Spleen (tissue), 11 donors: ENCODE data around the gene KIAA0319L. TPM values are rescaled to one million over a fixed set of nuclear protein-coding genes. Genes with fewer than 3 reads are reported as not detected.

Experiments used
- DNase-seq: peaks from one replicate; pipeline ENCODE4 v3.0.0-alpha.2; 2020
- H3K27ac ChIP-seq, 8 donors: fragments of 200-600 bp; sonication (generic) in 7 of 8; 1 replicate in 4 of 8; 2 replicates in 4 of 8; pipeline versions ENCODE4 v1.5.0 to v1.8.0; 2016 to 2021; ENCODE audit warnings: inconsistent platforms in 4 of 8, mild to moderate bottlenecking in 4 of 8, moderate library complexity in 1 of 8
- H3K27me3 ChIP-seq, 7 donors: fragments of 200-600 bp; sonication (generic) in 6 of 7; replicated peaks in 1 of 7; 1 replicate in 4 of 7; 2 replicates in 3 of 7; pipeline versions ENCODE4 v1.5.0 to v1.8.0; 2016 to 2021; ENCODE audit warnings: inconsistent platforms in 3 of 7, mild to moderate bottlenecking in 1 of 7
- H3K36me3 ChIP-seq, 6 donors: fragments of 200-600 bp; sonication (generic) in 5 of 6; 1 replicate in 4 of 6; 2 replicates in 2 of 6; pipeline versions ENCODE4 v1.5.0 to v1.8.0; 2016 to 2021; ENCODE audit warnings: inconsistent platforms in 2 of 6
- H3K4me1 ChIP-seq, 6 donors: fragments of 200-600 bp; sonication (generic) in 5 of 6; 1 replicate in 3 of 6; 2 replicates in 3 of 6; pipeline versions ENCODE4 v1.5.0 to v1.8.0; 2016 to 2021; ENCODE audit warnings: inconsistent platforms in 3 of 6
- H3K4me3 ChIP-seq, 8 donors: fragments of 200-600 bp; sonication (generic) in 7 of 8; 1 replicate in 4 of 8; 2 replicates in 4 of 8; pipeline versions ENCODE4 v1.5.0 to v1.8.0; 2016 to 2021; ENCODE audit warnings: inconsistent platforms in 4 of 8, mild to moderate bottlenecking in 4 of 8, moderate library complexity in 2 of 8
- H3K9me3 ChIP-seq, 8 donors: fragments of 200-600 bp; sonication (generic) in 7 of 8; 1 replicate in 4 of 8; 2 replicates in 4 of 8; pipeline versions ENCODE4 v1.5.0 to v1.8.0; 2016 to 2021; ENCODE audit warnings: inconsistent platforms in 4 of 8
- POLR2A ChIP-seq, 3 donors: fragments of 450-650 bp; IDR thresholded peaks; one replicate each; pipeline ENCODE4 v1.5.1; 2017; ENCODE audit warnings: antibody characterized with exemption in 3 of 3, mild to moderate bottlenecking in 1 of 3
- POLR2AphosphoS5 ChIP-seq, 3 donors: sonication (generic); formaldehyde crosslinking; IDR thresholded peaks; one replicate each; pipeline ENCODE4 v1.5.1; 2017; ENCODE audit warnings: antibody characterized with exemption in 3 of 3
- whole genome bisulfite sequencing, 5 donors: extraction: QIAGEN DNeasy Blood & Tissue Kit in 3 of 5; methylation state at CpG; one replicate each; pipeline versions ENCODE4 v1.1.5 to v1.1.7; 2013 to 2018; 5-methylcytosine and 5-hydroxymethylcytosine counted together
- intact Hi-C: fragments of 100-400 bp; cut with DNase I; formaldehyde crosslinking; loops from one replicate; pipeline ENCODE4 v1.15.0; 2023; ENCODE audit warnings: low total_unique reads
- polyA plus RNA-seq, 3 donors: library from polyadenylated mRNA; stranded (reverse); fragments of 200-250 nt; gene quantifications; one replicate each; pipeline ENCODE4 v1.2.1, GENCODE V29; 2013
- total RNA-seq, 7 donors: library from RNA; depleted of rRNA in 3 of 7; stranded (reverse); fragments of >200 nt in 3 of 7; fragmentation: NEBNext Ultra II Directional in 4 of 7; extraction: Animal tissue kit (Norgen Biotek cat#: 25700) in 4 of 7; gene quantifications; one replicate each; pipeline versions ENCODE4 v1.1.0 to v1.2.1, GENCODE V29; 2016 to 2021
- TF ChIP-seq, protein P1 (sequence below), 11 experiments: fragments of 200-600 bp in 7 of 11; fragments of 450-650 bp in 4 of 11; sonication (generic) in 4 of 11; IDR thresholded peaks in 8 of 11; conservative IDR thresholded peaks in 3 of 11; 1 replicate in 7 of 11; 2 replicates in 4 of 11; pipeline versions ENCODE4 v1.4.0 to v1.8.0; 2016 to 2021; ENCODE audit warnings: antibody characterized with exemption in 11 of 11, inconsistent platforms in 4 of 11, mild to moderate bottlenecking in 1 of 11
- donor health status: healthy with polysubstance abuse.
- donor health status: DM: no; HTN: no; CAD: no; lungs with moderate emphysema.
- donor health status: DM: no; HTN: no; CAD: no.
- donor health status: Bipolar disorder and iron deficiency.
- donor health status: healthy.
- donor health status: DM: no; HTN: no; CAD: no.
- donor health status: DM: yes; HTN: yes; CAD: no.

The KIAA0319L gene
- total and polyA plus RNA-seq, 10 donors: 10.5 to 103 (median 66.9) TPM

GRCh38 chr1:35555212-35555584 is 2.0 kb downstream of the KIAA0319L start:
- DNase-seq: no peak
- H3K4me1 ChIP-seq: peaks cover 20 to 81% (median 50%) of the 10 kb centered on the region in 6 donors
- no peak overlapping the region for H3K27ac ChIP-seq
- 79 to 95% (median 86%) methylated on average over 4 of the region's 4 CpGs for WGBS, 5 donors
- H3K9me3 ChIP-seq: no peaks in the 10 kb centered on the region
- intact Hi-C loops: no loop called here
- TF ChIP-seq, protein P1, sequence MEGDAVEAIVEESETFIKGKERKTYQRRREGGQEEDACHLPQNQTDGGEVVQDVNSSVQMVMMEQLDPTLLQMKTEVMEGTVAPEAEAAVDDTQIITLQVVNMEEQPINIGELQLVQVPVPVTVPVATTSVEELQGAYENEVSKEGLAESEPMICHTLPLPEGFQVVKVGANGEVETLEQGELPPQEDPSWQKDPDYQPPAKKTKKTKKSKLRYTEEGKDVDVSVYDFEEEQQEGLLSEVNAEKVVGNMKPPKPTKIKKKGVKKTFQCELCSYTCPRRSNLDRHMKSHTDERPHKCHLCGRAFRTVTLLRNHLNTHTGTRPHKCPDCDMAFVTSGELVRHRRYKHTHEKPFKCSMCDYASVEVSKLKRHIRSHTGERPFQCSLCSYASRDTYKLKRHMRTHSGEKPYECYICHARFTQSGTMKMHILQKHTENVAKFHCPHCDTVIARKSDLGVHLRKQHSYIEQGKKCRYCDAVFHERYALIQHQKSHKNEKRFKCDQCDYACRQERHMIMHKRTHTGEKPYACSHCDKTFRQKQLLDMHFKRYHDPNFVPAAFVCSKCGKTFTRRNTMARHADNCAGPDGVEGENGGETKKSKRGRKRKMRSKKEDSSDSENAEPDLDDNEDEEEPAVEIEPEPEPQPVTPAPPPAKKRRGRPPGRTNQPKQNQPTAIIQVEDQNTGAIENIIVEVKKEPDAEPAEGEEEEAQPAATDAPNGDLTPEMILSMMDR (IDR thresholded peaks at IDR 0.05 in 8 of 11, conservative IDR thresholded peaks at IDR 0.05 in 3 of 11): no peak
- TF ChIP-seq POLR2AphosphoS5 (IDR thresholded peaks at IDR 0.05): no peak
- no peak for TF ChIP-seq POLR2A (IDR thresholded peaks at IDR 0.05)
- H3K36me3 ChIP-seq: peaks cover 0 to 44% (median 28%) of the 10 kb centered on the region in 6 donors
- no peaks in the 10 kb centered on the region for H3K27me3 ChIP-seq
- peak overlapping the region in 1 of 8 donors; percentile 99 for H3K4me3 ChIP-seq

DNA sequence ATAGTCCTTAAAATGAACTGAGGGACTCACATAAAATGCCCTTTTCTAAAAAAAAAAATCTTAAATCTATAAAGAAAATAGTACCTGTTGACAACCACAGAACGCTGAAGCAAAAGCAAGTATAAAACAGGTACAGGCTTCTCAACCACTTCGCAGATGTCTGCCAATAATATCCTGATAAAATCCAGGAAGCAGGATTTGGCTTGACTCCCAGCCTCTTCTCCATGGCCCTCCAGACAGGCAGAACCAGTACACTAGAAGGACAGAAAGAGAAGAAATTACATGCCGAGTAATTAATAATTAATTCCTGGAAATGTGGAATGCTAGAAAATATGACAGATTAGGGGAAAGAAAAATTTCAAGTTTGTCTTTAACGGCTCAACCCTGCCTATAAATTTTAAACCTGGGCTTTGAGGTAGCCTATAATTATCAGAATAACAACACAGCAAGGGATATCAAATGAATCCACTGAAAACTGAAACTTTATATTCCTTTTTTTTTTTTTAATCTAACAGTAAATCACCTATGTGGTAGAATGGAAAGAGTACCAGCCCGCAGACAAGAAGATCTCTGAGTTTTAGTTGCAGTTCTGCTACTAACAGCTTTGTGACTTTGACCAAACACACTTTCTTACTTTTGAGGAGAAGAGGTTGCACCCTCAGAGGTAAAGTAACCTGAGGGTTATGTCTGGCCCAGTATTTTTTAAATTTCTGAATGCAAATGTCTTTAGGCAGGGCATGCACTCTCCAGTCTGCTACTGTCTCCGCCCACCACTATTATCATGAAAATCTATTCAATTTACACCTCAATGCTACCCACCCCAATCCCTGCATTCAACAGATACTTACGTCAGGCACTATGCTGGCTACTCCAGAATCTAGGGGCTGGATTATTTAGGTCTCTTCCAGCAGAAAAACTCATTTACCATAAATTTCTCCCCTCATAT is 2.7 kb downstream of the KIAA0319L start:
- H3K27ac ChIP-seq: peak overlapping the region in 1 of 8 donors; percentile 4

DNA sequence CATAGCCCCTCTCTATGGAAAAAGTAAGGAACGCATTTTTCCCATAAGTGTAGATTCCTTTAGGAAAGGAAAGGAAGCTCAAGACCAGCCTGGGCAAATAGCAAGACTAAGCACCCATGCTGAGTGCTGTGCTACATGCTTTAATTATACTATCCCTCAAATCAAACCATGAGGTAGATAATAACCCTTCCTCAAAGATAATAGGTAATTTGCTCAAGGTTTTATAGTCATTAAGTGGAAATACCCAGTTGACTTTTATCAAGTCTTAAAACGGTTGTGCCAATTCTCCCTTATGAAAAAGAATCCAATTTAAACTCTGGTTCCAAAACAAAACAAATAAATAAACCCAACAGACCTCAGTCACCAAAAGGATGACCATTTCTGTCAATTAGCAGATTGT is 3.4 kb downstream of the KIAA0319L start:
- DNase-seq: no peak
- intact Hi-C loops: no loop called here
- Histone ChIP-seq H3K27me3 (no peaks in the 10 kb centered on the region), H3K36me3 (peaks cover 0 to 55% (median 32%) of the 10 kb centered on the region in 6 donors), H3K4me1 (peaks cover 20 to 79% (median 47%) of the 10 kb centered on the region in 6 donors), H3K27ac (no peak overlapping the region), H3K9me3 (no peaks in the 10 kb centered on the region), H3K4me3 (no peak overlapping the region)
- 78 to 87% (median 86%) methylated on average over 2 of the region's 2 CpGs for WGBS, 5 donors
- TF ChIP-seq, protein P1 (IDR thresholded peaks at IDR 0.05 in 8 of 11, conservative IDR thresholded peaks at IDR 0.05 in 3 of 11): no peak
- TF ChIP-seq POLR2AphosphoS5 (IDR thresholded peaks at IDR 0.05) (no peak), POLR2A (IDR thresholded peaks at IDR 0.05) (no peak)

More for the DNA sequence above, 2.7 kb downstream of the KIAA0319L start:
- no peaks in the 10 kb centered on the region for H3K9me3 ChIP-seq
- WGBS, 5 donors: 68 to 81% (median 78%) methylated on average over 7 of the region's 7 CpGs
- TF ChIP-seq POLR2A (IDR thresholded peaks at IDR 0.05): no peak
- TF ChIP-seq, protein P1 (IDR thresholded peaks at IDR 0.05 in 8 of 11, conservative IDR thresholded peaks at IDR 0.05 in 3 of 11): no peak
- TF ChIP-seq POLR2AphosphoS5 (IDR thresholded peaks at IDR 0.05): no peak
- H3K4me3 ChIP-seq: no peak overlapping the region
- intact Hi-C loops: no loop called here
- peaks cover 20 to 80% (median 50%) of the 10 kb centered on the region in 6 donors for H3K4me1 ChIP-seq
- peaks cover 0 to 49% (median 31%) of the 10 kb centered on the region in 6 donors for H3K36me3 ChIP-seq
- no peaks in the 10 kb centered on the region for H3K27me3 ChIP-seq
- no peak for DNase-seq

DNA sequence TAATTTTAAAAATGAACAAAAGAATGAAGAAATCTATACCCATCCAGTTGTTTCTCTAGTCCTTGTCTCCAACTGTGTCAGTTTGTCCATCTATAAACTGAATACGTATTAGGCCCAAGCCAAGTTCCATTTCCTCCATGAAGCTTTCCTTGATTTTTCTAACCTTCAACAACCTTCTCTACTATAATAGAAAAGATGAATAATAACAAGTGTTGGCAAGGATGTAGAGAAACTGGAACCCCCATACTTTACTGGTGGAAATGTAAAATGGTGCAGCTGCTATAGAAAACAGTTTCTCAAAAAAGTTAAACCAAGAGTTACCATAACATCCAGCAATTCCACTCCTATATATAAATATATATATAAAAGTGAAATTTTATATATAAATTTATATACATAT is 10.6 kb downstream of the KIAA0319L start:
- intact Hi-C loops: no loop called here
- no peak overlapping the region for H3K27ac ChIP-seq
- no peak for TF ChIP-seq POLR2AphosphoS5 (IDR thresholded peaks at IDR 0.05)
- no peak for TF ChIP-seq POLR2A (IDR thresholded peaks at IDR 0.05)
- TF ChIP-seq, protein P1 (IDR thresholded peaks at IDR 0.05 in 8 of 11, conservative IDR thresholded peaks at IDR 0.05 in 3 of 11): no peak
- H3K9me3 ChIP-seq: no peaks in the 10 kb centered on the region
- no peak overlapping the region for H3K4me3 ChIP-seq
- H3K4me1 ChIP-seq: peaks cover 3 to 76% (median 32%) of the 10 kb centered on the region in 6 donors
- peaks cover 0 to 82% (median 20%) of the 10 kb centered on the region in 6 donors for H3K36me3 ChIP-seq
- no peaks in the 10 kb centered on the region for H3K27me3 ChIP-seq
- WGBS, 5 donors: 93 to 100% (median 95%) methylated on average over 1 of the region's 1 CpG
- no peak for DNase-seq
